CD14-positive monocyte (primary cell): ENCODE data around the gene UBE2E1. TPM values are rescaled to one million over a fixed set of nuclear protein-coding genes. Genes with fewer than 3 reads are reported as not detected.

ENCODE experiments used
- DNase-seq, 3 donors: peaks; one replicate each; pipeline ENCODE4 v3.0.0-alpha.2; 2011 to 2022
- H2AFZ ChIP-seq: 2 replicates; pipeline ENCODE4 v1.6.0; 2012; ENCODE audit warnings: mild to moderate bottlenecking, low read depth, low read length, inconsistent platforms; ENCODE audit not compliant: insufficient read depth, poor library complexity, severe bottlenecking
- H3K27ac ChIP-seq, 2 donors: 1 replicate in 1 of 2; 2 replicates in 1 of 2; pipeline ENCODE4 v1.5.1; 2012 to 2013; ENCODE audit warnings: low read length in 2 of 2, control low read depth in 1 of 2, inconsistent platforms in 1 of 2, low read depth in 1 of 2, mild to moderate bottlenecking in 1 of 2
- H3K27me3 ChIP-seq, 2 donors: one replicate each; pipeline versions ENCODE4 v1.6.0 to v1.6.1; 2011 to 2013; ENCODE audit warnings: low read length in 2 of 2; ENCODE audit not compliant: control insufficient read depth in 2 of 2, insufficient read depth in 2 of 2
- H3K36me3 ChIP-seq, 2 donors: replicated peaks in 1 of 2; 1 replicate in 1 of 2; 2 replicates in 1 of 2; pipeline versions ENCODE4 v1.5.1 to v1.6.1; 2012 to 2013; ENCODE audit warnings: low read length in 2 of 2, control low read depth in 1 of 2, inconsistent platforms in 1 of 2, mild to moderate bottlenecking in 1 of 2; ENCODE audit not compliant: insufficient read depth in 2 of 2, control insufficient read depth in 1 of 2
- H3K4me1 ChIP-seq, 2 donors: 1 replicate in 1 of 2; 2 replicates in 1 of 2; pipeline versions ENCODE4 v1.5.1 to v1.6.1; 2012 to 2013; ENCODE audit warnings: low read length in 2 of 2, control low read depth in 1 of 2, inconsistent platforms in 1 of 2, mild to moderate bottlenecking in 1 of 2, moderate library complexity in 1 of 2; ENCODE audit not compliant: insufficient read depth in 2 of 2, control insufficient read depth in 1 of 2
- H3K4me2 ChIP-seq: replicated peaks from 2 replicates; pipeline ENCODE3; 2012; ENCODE audit warnings: low read length, moderate library complexity, mild to moderate bottlenecking; ENCODE audit not compliant: poor library complexity, severe bottlenecking; ENCODE audit errors: extremely low read depth
- H3K4me3 ChIP-seq, 3 experiments: fragments of 200-600 bp in 1 of 3; sonication (generic) in 1 of 3; replicated peaks in 1 of 3; 1 replicate in 2 of 3; 2 replicates in 1 of 3; pipeline ENCODE4 v1.5.1; 2011 to 2013; ENCODE audit warnings: low read length in 3 of 3, mild to moderate bottlenecking in 3 of 3, control low read depth in 2 of 3, low read depth in 2 of 3, inconsistent platforms in 1 of 3, moderate library complexity in 1 of 3
- H3K79me2 ChIP-seq: 2 replicates; pipeline ENCODE4 v1.6.0; 2012; ENCODE audit warnings: mild to moderate bottlenecking, control low read depth, inconsistent platforms, low read length, moderate library complexity; ENCODE audit not compliant: insufficient read depth
- H3K9ac ChIP-seq: 2 replicates; pipeline ENCODE4 v1.6.0; 2017; ENCODE audit warnings: low read length, mild to moderate bottlenecking; ENCODE audit not compliant: insufficient read depth, poor library complexity, severe bottlenecking
- H3K9me3 ChIP-seq, 2 donors: replicated peaks in 1 of 2; 1 replicate in 1 of 2; 2 replicates in 1 of 2; pipeline versions ENCODE4 v1.5.1 to v1.6.1; 2012 to 2013; ENCODE audit warnings: low read length in 2 of 2, control low read depth in 1 of 2; ENCODE audit not compliant: control insufficient read depth in 1 of 2, insufficient read depth in 1 of 2
- H4K20me1 ChIP-seq: 2 replicates; pipeline ENCODE4 v1.6.0; 2012; ENCODE audit warnings: mild to moderate bottlenecking, low read length, control low read depth, moderate library complexity; ENCODE audit not compliant: insufficient read depth
- H3K27ac Mint-ChIP-seq, 7 donors: one replicate each; pipeline ENCODE4 v1.8.0; 2020; ENCODE audit warnings: mild to moderate bottlenecking in 7 of 7, mixed read lengths in 7 of 7, moderate library complexity in 6 of 7, inconsistent platforms in 2 of 7
- H3K27me3 Mint-ChIP-seq, 3 donors: one replicate each; pipeline ENCODE4 v1.8.0; 2021 to 2022; ENCODE audit warnings: low read depth in 3 of 3, mild to moderate bottlenecking in 3 of 3, mixed read lengths in 3 of 3, moderate library complexity in 3 of 3, inconsistent platforms in 1 of 3
- H3K36me3 Mint-ChIP-seq, 2 donors: one replicate each; pipeline ENCODE4 v1.8.0; 2020; ENCODE audit warnings: mixed read lengths in 2 of 2, inconsistent platforms in 1 of 2, mild to moderate bottlenecking in 1 of 2
- H3K4me1 Mint-ChIP-seq: one replicate; pipeline ENCODE4 v1.8.0; 2020; ENCODE audit warnings: mild to moderate bottlenecking, mixed read lengths
- H3K4me3 Mint-ChIP-seq, 2 donors: one replicate each; pipeline ENCODE4 v1.8.0; 2020; ENCODE audit warnings: mild to moderate bottlenecking in 2 of 2, mixed read lengths in 2 of 2, moderate library complexity in 1 of 2
- H3K9me3 Mint-ChIP-seq, 7 donors: one replicate each; pipeline ENCODE4 v1.8.0; 2020 to 2022; ENCODE audit warnings: mixed read lengths in 7 of 7, mild to moderate bottlenecking in 6 of 7, moderate library complexity in 6 of 7, inconsistent platforms in 2 of 7
- WGBS: methylation state at CpG from one replicate; pipeline ENCODE4 v1.1.5; 2013; ENCODE audit warnings: missing lambda C conversion rate; ENCODE audit not compliant: insufficient coverage; 5-methylcytosine and 5-hydroxymethylcytosine counted together
- intact Hi-C, 2 donors: fragments of 100-400 bp; cut with micrococcal nuclease; formaldehyde crosslinking; loops; one replicate each; pipeline versions ENCODE4 v1.15.0 to v1.15.1; 2023
- polyA plus RNA-seq, 3 donors: library from polyadenylated mRNA; depleted of rRNA in 1 of 3; unstranded in 2 of 3; stranded (reverse) in 1 of 3; fragments of 300-500 nt in 2 of 3; fragments of >200 nt in 1 of 3; fragmentation: Illumina TruSeq in 2 of 3; gene quantifications; 1 replicate in 2 of 3; 2 replicates in 1 of 3; pipeline ENCODE4 v1.2.3, GENCODE V29; 2012 to 2021
- TF ChIP-seq, protein P1 (sequence below): fragments of 200-600 bp; IDR thresholded peaks from one replicate; pipeline ENCODE4 v1.8.0; 2022; ENCODE audit warnings: antibody characterized with exemption, mild to moderate bottlenecking

Gene UBE2E1
- polyA plus RNA-seq, 3 donors: 31.3 to 60.2 (median 34.6) TPM

DNA sequence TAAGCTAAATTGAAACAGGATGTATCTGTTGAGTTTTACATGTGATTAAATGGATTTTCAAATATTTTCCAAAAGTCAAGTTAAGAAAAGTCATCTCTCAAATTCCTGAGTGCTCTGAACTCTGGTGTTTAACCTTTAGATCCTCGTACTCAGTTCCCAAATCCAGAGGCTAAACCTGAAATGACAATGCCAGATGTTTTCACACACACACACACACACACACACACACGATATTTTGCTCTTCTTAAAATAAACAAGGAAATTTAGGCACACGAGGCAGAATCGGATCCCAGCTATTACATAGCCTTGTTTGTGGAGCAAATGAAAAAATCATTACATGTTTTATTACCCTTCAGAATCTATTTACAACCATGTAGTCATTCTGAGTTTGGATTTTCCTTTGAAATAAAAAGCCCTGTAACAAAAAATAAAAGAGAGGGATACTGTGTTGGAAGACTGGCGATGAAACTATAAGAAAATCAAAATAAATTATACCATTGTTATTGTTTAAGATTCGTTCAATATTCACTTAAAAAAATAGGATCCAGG is 20.6 kb upstream of the UBE2E1 start:
- Histone ChIP-seq H3K79me2 (no peaks in the 10 kb centered on the region), H3K9me3 (no peaks in the 10 kb centered on the region), H3K4me3 (no peak overlapping the region), H4K20me1 (no peaks in the 10 kb centered on the region), H3K4me1 (no peaks in the 10 kb centered on the region), H3K27ac (no peak overlapping the region), H3K36me3 (no peaks in the 10 kb centered on the region), H2AFZ (no peak overlapping the region), H3K4me2 (no peak overlapping the region), H3K27me3 (no peaks in the 10 kb centered on the region), H3K9ac (no peak overlapping the region)
- no peaks in the 10 kb centered on the region for H3K4me1 Mint-ChIP-seq
- H3K27me3 Mint-ChIP-seq: peaks cover 3 to 6% (median 4%) of the 10 kb centered on the region in 3 donors
- TF ChIP-seq, protein P1, sequence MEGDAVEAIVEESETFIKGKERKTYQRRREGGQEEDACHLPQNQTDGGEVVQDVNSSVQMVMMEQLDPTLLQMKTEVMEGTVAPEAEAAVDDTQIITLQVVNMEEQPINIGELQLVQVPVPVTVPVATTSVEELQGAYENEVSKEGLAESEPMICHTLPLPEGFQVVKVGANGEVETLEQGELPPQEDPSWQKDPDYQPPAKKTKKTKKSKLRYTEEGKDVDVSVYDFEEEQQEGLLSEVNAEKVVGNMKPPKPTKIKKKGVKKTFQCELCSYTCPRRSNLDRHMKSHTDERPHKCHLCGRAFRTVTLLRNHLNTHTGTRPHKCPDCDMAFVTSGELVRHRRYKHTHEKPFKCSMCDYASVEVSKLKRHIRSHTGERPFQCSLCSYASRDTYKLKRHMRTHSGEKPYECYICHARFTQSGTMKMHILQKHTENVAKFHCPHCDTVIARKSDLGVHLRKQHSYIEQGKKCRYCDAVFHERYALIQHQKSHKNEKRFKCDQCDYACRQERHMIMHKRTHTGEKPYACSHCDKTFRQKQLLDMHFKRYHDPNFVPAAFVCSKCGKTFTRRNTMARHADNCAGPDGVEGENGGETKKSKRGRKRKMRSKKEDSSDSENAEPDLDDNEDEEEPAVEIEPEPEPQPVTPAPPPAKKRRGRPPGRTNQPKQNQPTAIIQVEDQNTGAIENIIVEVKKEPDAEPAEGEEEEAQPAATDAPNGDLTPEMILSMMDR: no peak
- H3K36me3 Mint-ChIP-seq: no peaks in the 10 kb centered on the region
- no peak for DNase-seq
- H3K9me3 Mint-ChIP-seq: peaks cover 0 to 6% (median 3%) of the 10 kb centered on the region in 7 donors
- H3K27ac Mint-ChIP-seq: no peak overlapping the region
- no peak overlapping the region for H3K4me3 Mint-ChIP-seq
- WGBS: no CpG with 5 or more reads among the region's 6 CpGs
- intact Hi-C loops: no loop called here

DNA sequence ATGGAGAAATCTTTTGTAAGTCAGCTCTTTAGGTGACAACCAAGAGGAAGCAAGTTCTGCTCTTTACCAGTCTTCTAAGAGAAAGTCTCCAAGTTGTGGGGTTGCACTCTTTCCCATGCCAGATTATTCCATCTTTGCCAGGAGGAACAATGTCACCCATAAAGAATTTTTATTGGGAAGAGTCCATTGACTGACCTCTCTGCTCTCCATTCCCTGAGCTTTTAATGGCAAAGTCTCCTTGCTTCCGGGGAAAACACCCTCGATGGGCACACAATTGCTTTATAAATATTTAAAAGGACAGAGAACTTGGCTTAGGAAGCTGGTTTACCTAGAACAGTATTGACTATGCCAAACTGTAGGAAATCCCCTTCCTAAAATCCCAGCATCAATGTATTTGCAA is 19.9 kb upstream of the UBE2E1 start:
- Histone ChIP-seq H3K9me3 (no peaks in the 10 kb centered on the region), H3K4me2 (no peak overlapping the region), H3K36me3 (no peaks in the 10 kb centered on the region), H4K20me1 (no peaks in the 10 kb centered on the region), H3K27me3 (no peaks in the 10 kb centered on the region), H3K79me2 (no peaks in the 10 kb centered on the region), H3K4me1 (no peaks in the 10 kb centered on the region), H3K9ac (no peak overlapping the region), H3K27ac (no peak overlapping the region), H3K4me3 (no peak overlapping the region), H2AFZ (no peak overlapping the region)
- TF ChIP-seq, protein P1: no peak
- intact Hi-C loops: no loop called here
- no peaks in the 10 kb centered on the region for H3K36me3 Mint-ChIP-seq
- no peak for DNase-seq
- no peaks in the 10 kb centered on the region for H3K4me1 Mint-ChIP-seq
- no CpG with 5 or more reads among the region's 2 CpGs for WGBS
- H3K9me3 Mint-ChIP-seq: peaks cover 0 to 6% (median 3%) of the 10 kb centered on the region in 7 donors
- H3K27me3 Mint-ChIP-seq: peaks cover 3 to 6% (median 4%) of the 10 kb centered on the region in 3 donors
- H3K4me3 Mint-ChIP-seq: no peak overlapping the region
- H3K27ac Mint-ChIP-seq: no peak overlapping the region
